Right atrium auricular region (tissue), 2 donors: ENCODE results near the gene MYO18B. TPM values are rescaled to one million over a fixed set of nuclear protein-coding genes. Genes with fewer than 3 reads are reported as not detected.

ENCODE experiments used
- DNase-seq: peaks from one replicate; pipeline ENCODE4 v3.0.0-alpha.2; 2019; ENCODE audit warnings: low spot score
- H3K27ac ChIP-seq, 2 donors: fragments of 200-600 bp; sonication (generic); 1 replicate in 1 of 2; 2 replicates in 1 of 2; pipeline ENCODE4 v1.5.1; 2016 to 2019
- H3K27me3 ChIP-seq, 2 donors: fragments of 200-600 bp; sonication (generic); one replicate each; pipeline versions ENCODE4 v1.5.1 to v1.6.0; 2017 to 2019
- H3K36me3 ChIP-seq: fragments of 200-600 bp; sonication (generic); one replicate; pipeline ENCODE4 v1.5.1; 2016
- H3K4me1 ChIP-seq, 2 donors: fragments of 200-600 bp; sonication (generic); one replicate each; pipeline versions ENCODE4 v1.5.1 to v1.6.0; 2017 to 2019
- H3K4me3 ChIP-seq, 2 donors: fragments of 200-600 bp; sonication (generic); 1 replicate in 1 of 2; 2 replicates in 1 of 2; pipeline ENCODE4 v1.5.1; 2017 to 2019; ENCODE audit warnings: mild to moderate bottlenecking in 1 of 2, moderate library complexity in 1 of 2
- H3K9me3 ChIP-seq, 2 donors: fragments of 200-600 bp; sonication (generic); one replicate each; pipeline ENCODE4 v1.5.1; 2019
- total RNA-seq, 2 donors: library from RNA; depleted of rRNA; stranded (reverse); fragments of >200 nt; gene quantifications; one replicate each; pipeline ENCODE4 v1.1.0, GENCODE V29; 2016
- TF ChIP-seq, protein P1 (sequence below), 2 donors: fragments of 200-600 bp; sonication (generic); IDR thresholded peaks; one replicate each; pipeline ENCODE4 v1.5.1; 2019; ENCODE audit warnings: antibody characterized with exemption in 2 of 2

MYO18B gene, protein sequence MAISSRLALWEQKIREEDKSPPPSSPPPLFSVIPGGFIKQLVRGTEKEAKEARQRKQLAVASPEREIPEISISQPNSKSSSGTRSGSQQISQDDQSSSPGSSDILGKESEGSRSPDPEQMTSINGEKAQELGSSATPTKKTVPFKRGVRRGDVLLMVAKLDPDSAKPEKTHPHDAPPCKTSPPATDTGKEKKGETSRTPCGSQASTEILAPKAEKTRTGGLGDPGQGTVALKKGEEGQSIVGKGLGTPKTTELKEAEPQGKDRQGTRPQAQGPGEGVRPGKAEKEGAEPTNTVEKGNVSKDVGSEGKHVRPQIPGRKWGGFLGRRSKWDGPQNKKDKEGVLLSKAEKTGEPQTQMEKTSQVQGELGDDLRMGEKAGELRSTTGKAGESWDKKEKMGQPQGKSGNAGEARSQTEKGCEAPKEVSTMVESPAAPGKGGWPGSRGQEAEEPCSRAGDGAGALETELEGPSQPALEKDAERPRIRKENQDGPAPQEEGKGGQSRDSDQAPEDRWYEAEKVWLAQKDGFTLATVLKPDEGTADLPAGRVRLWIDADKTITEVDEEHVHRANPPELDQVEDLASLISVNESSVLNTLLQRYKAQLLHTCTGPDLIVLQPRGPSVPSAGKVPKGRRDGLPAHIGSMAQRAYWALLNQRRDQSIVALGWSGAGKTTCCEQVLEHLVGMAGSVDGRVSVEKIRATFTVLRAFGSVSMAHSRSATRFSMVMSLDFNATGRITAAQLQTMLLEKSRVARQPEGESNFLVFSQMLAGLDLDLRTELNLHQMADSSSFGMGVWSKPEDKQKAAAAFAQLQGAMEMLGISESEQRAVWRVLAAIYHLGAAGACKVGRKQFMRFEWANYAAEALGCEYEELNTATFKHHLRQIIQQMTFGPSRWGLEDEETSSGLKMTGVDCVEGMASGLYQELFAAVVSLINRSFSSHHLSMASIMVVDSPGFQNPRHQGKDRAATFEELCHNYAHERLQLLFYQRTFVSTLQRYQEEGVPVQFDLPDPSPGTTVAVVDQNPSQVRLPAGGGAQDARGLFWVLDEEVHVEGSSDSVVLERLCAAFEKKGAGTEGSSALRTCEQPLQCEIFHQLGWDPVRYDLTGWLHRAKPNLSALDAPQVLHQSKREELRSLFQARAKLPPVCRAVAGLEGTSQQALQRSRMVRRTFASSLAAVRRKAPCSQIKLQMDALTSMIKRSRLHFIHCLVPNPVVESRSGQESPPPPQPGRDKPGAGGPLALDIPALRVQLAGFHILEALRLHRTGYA (N-terminal part only)
- 100 to 1,000 TPM; 119 to 247 TPM for total RNA-seq

DNA sequence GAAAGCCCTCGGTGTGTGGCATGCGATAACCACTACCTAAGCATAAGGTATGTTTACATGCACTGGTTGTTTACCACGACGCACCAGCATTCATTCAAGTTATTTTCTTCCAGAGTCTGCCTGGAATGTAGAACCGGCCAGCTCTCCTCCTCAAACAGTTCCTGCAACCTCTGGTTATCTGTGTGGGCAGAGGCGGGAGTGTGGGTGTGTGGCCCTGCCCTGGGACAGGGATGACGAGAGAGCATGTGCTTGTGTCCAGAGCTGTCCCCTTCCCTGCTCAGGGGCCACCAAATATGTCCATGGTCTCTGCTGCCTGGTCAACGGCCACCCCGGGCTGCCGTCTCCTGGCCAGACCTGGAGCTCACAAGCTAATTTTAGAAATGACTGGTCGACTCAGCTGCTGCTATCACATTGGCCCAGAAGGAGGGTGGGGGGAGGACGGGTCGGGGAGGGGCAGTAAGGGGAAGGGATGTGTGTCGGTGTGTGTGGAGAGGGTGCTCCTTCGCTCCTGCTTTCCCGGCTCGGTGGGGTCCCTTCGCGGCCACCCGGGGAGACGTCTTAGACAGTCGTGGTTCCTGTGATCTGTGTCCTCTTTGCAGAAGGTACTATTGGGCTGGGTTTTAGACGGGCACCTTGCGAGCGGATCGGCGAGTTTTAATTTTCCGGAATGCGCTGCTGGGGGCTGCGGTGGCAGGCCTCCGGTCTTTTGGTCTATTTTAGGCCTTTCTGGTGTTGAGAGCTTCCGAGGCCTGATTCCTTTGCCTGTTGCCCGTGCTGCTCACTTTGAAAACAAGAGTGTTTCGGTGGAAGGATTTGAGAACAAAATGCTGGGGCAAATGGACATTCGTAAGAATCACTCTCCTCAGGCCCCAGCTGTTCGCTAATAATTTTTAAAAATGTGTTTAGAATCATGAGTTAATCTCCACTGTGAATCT is at the start of gene MYO18B:
MYO18B (plus strand) TSS at position 497 of the 935 bp plus-strand sequence. CDS start 18,905 bp downstream, outside the sequence.
- DNase-seq, result peak; percentile 81
- Histone ChIP-seq H3K4me1 (peaks cover 0 to 14% of the 10 kb centered on the region in 2 donors), H3K9me3 (no peaks in the 10 kb centered on the region), H3K36me3 (no peaks in the 10 kb centered on the region), H3K4me3 (peak within 1 kb of the TSS; percentile 52 to 65), H3K27me3 (no peaks in the 10 kb centered on the region), H3K27ac (peak within 1 kb of the TSS; percentile 88 to 95)
- TF ChIP-seq, protein P1, sequence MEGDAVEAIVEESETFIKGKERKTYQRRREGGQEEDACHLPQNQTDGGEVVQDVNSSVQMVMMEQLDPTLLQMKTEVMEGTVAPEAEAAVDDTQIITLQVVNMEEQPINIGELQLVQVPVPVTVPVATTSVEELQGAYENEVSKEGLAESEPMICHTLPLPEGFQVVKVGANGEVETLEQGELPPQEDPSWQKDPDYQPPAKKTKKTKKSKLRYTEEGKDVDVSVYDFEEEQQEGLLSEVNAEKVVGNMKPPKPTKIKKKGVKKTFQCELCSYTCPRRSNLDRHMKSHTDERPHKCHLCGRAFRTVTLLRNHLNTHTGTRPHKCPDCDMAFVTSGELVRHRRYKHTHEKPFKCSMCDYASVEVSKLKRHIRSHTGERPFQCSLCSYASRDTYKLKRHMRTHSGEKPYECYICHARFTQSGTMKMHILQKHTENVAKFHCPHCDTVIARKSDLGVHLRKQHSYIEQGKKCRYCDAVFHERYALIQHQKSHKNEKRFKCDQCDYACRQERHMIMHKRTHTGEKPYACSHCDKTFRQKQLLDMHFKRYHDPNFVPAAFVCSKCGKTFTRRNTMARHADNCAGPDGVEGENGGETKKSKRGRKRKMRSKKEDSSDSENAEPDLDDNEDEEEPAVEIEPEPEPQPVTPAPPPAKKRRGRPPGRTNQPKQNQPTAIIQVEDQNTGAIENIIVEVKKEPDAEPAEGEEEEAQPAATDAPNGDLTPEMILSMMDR (IDR thresholded peaks at IDR 0.05), result no peak

DNA sequence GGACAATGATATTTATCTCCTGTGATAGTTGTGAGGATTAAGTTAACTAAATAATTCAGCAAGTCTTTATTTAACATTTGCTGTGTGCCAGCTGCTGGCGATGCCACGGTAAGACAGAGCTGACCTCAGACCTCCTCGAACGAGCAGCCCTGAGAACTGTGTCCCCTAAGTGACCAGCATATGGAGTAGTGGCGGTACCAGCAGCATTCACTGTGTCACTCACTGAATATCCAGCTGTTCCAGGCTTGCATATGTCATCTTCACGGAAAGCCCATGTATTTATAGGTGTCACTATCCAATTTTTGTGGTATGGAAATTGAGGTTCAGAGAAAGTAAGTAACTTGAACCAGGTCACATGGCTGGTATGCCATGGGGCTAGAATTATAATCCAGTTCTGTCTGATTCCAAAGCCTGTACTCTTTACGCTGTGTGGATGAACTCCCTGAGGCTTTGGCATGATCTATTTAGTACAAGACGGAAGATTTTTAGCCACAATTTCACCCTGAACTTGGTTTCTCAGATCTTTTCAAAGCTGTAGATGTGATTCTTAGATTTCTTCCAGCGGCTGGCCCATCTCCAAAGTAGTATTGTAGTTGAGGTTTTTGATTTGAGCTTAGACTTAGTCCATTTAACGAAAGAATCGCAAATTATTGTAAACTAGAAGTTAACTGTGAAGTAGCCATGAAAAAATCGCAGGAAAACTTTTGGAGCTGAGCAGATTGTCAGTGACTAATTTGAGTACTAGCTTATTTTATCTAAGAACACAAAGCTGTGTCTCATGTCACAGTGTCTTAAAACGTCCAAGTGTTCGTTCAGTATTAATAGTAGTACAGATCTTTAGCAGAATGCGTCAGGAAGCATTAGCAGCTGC is 49.4 kb upstream of the MYO18B start:
- no peak overlapping the region for H3K27ac ChIP-seq
- DNase-seq, result no peak
- no peaks in the 10 kb centered on the region for H3K36me3 ChIP-seq
- H3K9me3 ChIP-seq, result no peaks in the 10 kb centered on the region
- peaks cover 0 to 17% of the 10 kb centered on the region in 2 donors for H3K4me1 ChIP-seq
- TF ChIP-seq, protein P1 (IDR thresholded peaks at IDR 0.05), result no peak
- H3K27me3 ChIP-seq, result no peaks in the 10 kb centered on the region
- H3K4me3 ChIP-seq, result no peak overlapping the region

DNA sequence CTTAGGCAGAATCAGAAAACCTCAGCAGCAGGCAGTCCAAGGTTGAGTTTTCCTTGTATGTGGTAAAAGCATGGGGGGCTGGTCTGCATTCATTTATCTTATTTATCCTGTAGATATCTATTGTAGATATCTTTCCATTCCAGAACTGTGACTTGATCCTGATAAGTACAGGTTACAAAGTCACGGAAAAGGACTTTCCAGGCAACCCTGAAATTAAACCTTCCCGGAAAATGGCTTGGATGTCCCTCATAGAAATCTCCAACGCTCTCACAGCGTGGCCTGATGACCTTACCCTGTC is 48.8 kb upstream of the MYO18B start:
- Histone ChIP-seq H3K27ac (no peak overlapping the region), H3K27me3 (no peaks in the 10 kb centered on the region), H3K4me1 (peaks cover 0 to 17% of the 10 kb centered on the region in 2 donors), H3K36me3 (no peaks in the 10 kb centered on the region), H3K4me3 (no peak overlapping the region), H3K9me3 (no peaks in the 10 kb centered on the region)
- no peak for DNase-seq
- TF ChIP-seq, protein P1 (IDR thresholded peaks at IDR 0.05), result no peak

DNA sequence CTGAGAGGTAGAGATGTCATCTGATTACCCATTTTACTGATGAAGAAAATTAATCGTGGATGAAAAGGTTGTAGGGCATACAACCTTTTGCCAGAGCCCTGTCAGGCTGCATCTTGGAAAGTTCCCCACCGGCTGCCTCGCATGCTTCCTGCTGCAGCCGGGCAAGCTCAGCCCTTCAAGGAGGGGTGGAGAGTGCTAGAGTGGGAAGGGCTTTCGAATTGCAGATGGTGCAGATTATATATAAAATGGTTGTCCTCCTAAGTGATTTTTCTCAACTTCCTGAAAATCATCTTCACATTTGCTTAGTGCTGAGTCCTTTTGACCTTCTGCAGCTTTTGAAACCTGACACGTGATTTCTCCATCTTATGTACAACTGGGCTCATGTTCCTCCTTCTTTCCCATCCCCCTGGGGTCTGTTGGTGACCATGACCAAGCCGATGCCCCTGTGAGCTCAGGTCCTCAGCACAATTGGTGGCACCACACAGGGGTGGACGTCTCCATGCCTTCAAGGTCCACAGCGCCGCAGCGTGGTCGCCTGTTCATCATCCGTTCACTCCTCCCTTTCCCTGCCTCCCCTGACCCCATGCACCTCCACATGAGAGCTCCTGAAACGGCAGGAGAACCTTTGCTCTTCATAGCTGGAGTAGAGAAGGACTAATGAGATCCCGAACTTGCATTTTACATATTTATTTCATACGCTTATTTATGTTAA is 47.6 kb upstream of the MYO18B start:
- Histone ChIP-seq H3K4me1 (peaks cover 0 to 17% of the 10 kb centered on the region in 2 donors), H3K27me3 (no peaks in the 10 kb centered on the region), H3K9me3 (no peaks in the 10 kb centered on the region), H3K36me3 (no peaks in the 10 kb centered on the region), H3K27ac (no peak overlapping the region), H3K4me3 (no peak overlapping the region)
- DNase-seq, result no peak
- TF ChIP-seq, protein P1 (IDR thresholded peaks at IDR 0.05), result no peak
